Spinal cord (tissue), 10 donors: ENCODE results near the gene EFCAB11. TPM values are rescaled to one million over a fixed set of nuclear protein-coding genes. Genes with fewer than 3 reads are reported as not detected.

Source experiments
- DNase-seq, 6 donors: peaks; one replicate each; pipeline versions ENCODE4 v3.0.0 to v3.0.0-alpha.2; 2013 to 2015; ENCODE audit warnings: low spot score in 6 of 6, low read depth in 4 of 6
- H3K27ac ChIP-seq: one replicate; pipeline ENCODE4 v1.5.1; 2013; ENCODE audit warnings: low read depth, low read length, control low read depth
- H3K27me3 ChIP-seq: one replicate; pipeline ENCODE4 v1.6.1; 2013; ENCODE audit warnings: low read length; ENCODE audit not compliant: control insufficient read depth, insufficient read depth
- H3K36me3 ChIP-seq: one replicate; pipeline ENCODE4 v1.6.1; 2013; ENCODE audit warnings: low read length; ENCODE audit not compliant: control insufficient read depth, insufficient read depth
- H3K4me1 ChIP-seq: one replicate; pipeline ENCODE4 v1.6.1; 2013; ENCODE audit warnings: low read length; ENCODE audit not compliant: control insufficient read depth, insufficient read depth
- H3K4me3 ChIP-seq: one replicate; pipeline ENCODE4 v1.5.1; 2013; ENCODE audit warnings: low read depth, low read length, control low read depth
- H3K9me3 ChIP-seq: one replicate; pipeline ENCODE4 v1.6.1; 2013; ENCODE audit warnings: low read length; ENCODE audit not compliant: control insufficient read depth, insufficient read depth
- WGBS: methylation state at CpG from one replicate; pipeline ENCODE4 v1.1.5; 2013; ENCODE audit warnings: missing lambda C conversion rate; ENCODE audit not compliant: insufficient coverage; 5-methylcytosine and 5-hydroxymethylcytosine counted together
- polyA plus RNA-seq, 2 donors: library from polyadenylated mRNA; unstranded; fragments of 120-200 nt; gene quantifications; one replicate each; pipeline ENCODE4 v1.2.1, GENCODE V29; 2013; ENCODE audit not compliant: insufficient read length in 2 of 2
- total RNA-seq, 2 donors: library from RNA; depleted of rRNA in 1 of 2; stranded (reverse); fragments of 120-200 nt in 1 of 2; fragments of >200 nt in 1 of 2; gene quantifications; one replicate each; pipeline versions ENCODE4 v1.2.3 to v1.2.4, GENCODE V29; 2013 to 2014
- donor health status: healthy.

EFCAB11 gene
- total and polyA plus RNA-seq, 4 donors = 7.5 to 16.4 (median 13.3) TPM

DNA sequence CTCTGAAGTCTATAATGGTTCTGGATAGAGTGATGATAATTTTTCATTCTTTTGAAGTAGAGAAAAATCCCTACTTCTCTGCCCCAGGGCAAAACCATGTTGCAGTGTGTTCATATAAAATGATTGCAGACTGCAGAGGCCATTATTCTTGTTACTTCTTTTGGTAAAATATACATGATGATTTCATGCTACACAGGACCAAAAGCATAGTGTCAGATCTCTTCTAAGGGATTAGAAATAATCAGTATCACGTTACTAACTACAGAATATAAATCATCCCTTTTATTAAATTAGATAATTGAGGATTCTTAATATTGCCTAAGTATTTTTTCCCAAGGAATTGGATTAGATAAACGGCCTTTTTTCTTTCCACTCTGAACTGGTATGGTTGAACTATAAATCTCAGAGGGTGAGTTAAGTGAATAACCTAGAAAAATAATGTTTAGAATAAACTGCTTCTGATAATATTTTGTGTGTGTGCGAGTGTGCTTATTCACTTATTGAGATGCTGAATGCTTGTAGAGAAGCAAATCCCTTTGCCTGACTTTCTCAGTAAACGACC is 156.2 kb downstream of the EFCAB11 start:
- Histone ChIP-seq H3K9me3 (no peaks in the 10 kb centered on the region), H3K4me3 (no peak overlapping the region), H3K4me1 (no peaks in the 10 kb centered on the region), H3K27me3 (no peaks in the 10 kb centered on the region), H3K27ac (no peak overlapping the region), H3K36me3 (no peaks in the 10 kb centered on the region)
- 100% methylated on average over 1 of the region's 4 CpGs for WGBS
- DNase-seq = peak in 1 of 6 donors; percentile 30

DNA sequence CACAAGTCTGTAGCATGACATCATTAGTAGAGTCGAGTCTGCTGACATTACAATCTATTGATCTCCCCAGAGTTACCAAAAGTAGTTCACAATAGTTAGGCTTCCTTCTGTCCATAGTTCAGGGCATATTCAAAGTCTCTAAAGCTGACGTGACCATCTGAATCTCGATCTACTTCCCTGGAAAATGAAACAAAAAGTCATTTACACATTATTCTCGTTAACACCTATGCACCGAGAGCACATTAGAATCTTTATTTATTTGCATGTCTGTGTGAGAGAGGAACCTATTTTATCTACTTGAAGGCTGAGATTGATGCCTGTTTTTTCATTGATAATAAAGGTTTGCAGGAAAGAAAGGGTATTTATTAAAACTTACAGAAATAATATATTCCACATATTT is 157.4 kb downstream of the EFCAB11 start:
- no peaks in the 10 kb centered on the region for H3K9me3 ChIP-seq
- H3K36me3 ChIP-seq = no peaks in the 10 kb centered on the region
- DNase-seq = no peak
- WGBS = no CpG with 5 or more reads among the region's 5 CpGs
- H3K4me1 ChIP-seq = no peaks in the 10 kb centered on the region
- no peak overlapping the region for H3K4me3 ChIP-seq
- no peak overlapping the region for H3K27ac ChIP-seq
- H3K27me3 ChIP-seq = no peaks in the 10 kb centered on the region

DNA sequence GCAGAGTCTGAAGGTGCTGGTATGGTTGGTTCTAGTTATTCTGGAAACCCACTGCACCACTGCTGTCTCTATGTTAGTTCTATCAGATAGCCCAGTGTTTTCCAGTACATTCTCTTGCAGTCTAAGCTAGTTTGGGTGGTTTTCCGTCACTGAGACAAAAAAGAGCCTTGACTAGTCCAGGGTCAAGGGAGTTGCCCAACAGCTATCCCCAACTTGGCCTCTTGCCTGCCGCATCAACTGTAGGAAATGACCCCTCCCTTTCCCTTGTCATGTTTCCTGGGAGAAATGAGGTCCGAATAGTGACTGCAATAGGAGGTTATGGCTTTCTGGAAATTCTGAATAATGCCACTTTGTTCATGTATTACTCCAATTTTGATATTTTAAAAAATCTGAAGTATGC is 160.4 kb downstream of the EFCAB11 start:
- DNase-seq = no peak
- no peaks in the 10 kb centered on the region for H3K4me1 ChIP-seq
- 100% methylated on average over 1 of the region's 3 CpGs for WGBS
- no peaks in the 10 kb centered on the region for H3K27me3 ChIP-seq
- no peaks in the 10 kb centered on the region for H3K9me3 ChIP-seq
- H3K27ac ChIP-seq = peak overlapping the region; percentile 16
- no peaks in the 10 kb centered on the region for H3K36me3 ChIP-seq
- no peak overlapping the region for H3K4me3 ChIP-seq

DNA sequence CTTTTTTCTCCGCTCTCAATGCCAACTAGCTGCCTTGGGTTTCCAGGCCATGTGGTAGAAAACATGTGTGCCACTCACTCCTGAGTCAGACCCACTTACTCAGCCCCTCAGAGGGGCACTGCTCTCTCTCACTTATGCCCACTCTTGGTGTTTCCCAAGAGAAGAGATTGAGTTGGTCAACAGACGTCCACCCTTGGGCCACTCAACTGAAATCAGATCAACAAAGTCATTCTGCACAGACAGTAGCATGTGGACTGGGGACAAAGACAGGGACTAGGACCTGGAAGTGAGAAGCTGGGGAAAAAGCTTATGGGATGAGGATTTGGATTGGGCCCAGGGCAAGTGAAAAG is 161.2 kb downstream of the EFCAB11 start:
- WGBS = 86% methylated on average over 2 of the region's 2 CpGs
- no peak overlapping the region for H3K27ac ChIP-seq

DNA sequence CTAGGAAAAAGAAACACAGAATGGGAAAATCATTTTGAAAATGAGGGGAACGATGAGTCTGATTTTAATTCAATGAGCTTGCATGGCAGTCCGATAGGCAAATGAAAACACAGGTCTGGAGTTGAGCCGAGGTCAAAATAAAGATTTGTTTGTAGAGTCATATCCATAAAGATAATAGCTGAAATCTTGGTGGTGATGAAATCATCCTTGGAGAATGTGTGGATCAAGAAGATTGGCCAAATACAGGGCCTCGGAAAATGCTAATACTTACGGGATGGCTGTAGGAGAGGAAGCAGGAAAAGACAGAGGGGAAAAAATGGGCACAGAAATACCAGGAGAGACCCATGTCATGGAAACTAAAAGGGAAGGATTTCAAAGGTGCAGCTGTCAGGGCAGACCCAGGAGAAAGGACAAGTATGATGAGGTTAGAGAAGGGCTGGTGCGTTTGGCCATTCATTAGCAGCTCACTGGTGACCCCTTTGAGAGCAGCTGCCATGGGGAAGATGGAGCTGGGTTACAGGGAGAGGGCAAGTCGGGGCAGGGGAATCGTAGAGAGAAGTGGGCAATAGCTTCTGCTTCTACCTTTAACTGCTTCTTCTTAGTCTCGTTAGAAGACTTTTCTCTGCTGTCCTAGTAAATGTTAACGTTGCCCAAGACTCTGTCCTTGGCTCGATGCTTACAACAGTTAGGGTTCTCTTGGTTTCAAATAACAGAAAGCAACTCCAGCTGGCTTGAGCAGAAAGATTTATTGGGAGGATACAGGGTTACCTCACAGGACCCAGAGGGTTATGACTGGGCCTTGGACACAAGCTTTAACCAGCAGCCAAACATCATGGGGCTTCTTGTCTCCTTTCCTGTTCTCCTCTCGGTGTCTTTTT is 161.8 kb downstream of the EFCAB11 start:
- 85% methylated on average over 9 of the region's 12 CpGs for WGBS
- no peaks in the 10 kb centered on the region for H3K4me1 ChIP-seq
- no peak overlapping the region for H3K27ac ChIP-seq
- no peaks in the 10 kb centered on the region for H3K27me3 ChIP-seq
- H3K9me3 ChIP-seq = no peaks in the 10 kb centered on the region
- no peak for DNase-seq
- H3K4me3 ChIP-seq = no peak overlapping the region
- H3K36me3 ChIP-seq = no peaks in the 10 kb centered on the region

More for the DNA sequence above, 161.2 kb downstream of the EFCAB11 start:
- Histone ChIP-seq H3K4me3 (no peak overlapping the region), H3K36me3 (no peaks in the 10 kb centered on the region), H3K27me3 (no peaks in the 10 kb centered on the region), H3K4me1 (no peaks in the 10 kb centered on the region), H3K9me3 (no peaks in the 10 kb centered on the region)
- no peak for DNase-seq

DNA sequence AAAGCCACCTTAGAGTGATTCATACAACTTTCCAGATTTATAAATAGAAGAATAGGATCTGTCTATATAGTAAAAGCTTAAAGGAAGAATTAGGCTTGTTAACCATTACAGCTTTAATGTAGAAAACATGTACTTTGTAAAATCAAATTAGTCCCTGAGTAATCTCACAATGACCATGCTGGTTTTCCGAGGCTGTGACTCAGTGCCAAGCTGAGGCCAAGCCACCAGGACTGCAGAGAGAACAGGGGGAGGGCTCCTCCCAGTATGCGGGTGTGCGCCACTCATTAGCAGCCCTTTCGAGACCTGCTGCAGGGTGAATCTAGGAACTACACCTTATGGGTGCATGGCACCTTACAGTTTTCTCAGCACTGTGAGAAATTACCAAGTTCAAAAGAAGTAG is 167.0 kb downstream of the EFCAB11 start:
- Histone ChIP-seq H3K4me3 (no peak overlapping the region), H3K36me3 (no peaks in the 10 kb centered on the region), H3K27ac (no peak overlapping the region), H3K27me3 (no peaks in the 10 kb centered on the region), H3K9me3 (no peaks in the 10 kb centered on the region), H3K4me1 (no peaks in the 10 kb centered on the region)
- DNase-seq = no peak
- WGBS = 98% methylated on average over 4 of the region's 4 CpGs

DNA sequence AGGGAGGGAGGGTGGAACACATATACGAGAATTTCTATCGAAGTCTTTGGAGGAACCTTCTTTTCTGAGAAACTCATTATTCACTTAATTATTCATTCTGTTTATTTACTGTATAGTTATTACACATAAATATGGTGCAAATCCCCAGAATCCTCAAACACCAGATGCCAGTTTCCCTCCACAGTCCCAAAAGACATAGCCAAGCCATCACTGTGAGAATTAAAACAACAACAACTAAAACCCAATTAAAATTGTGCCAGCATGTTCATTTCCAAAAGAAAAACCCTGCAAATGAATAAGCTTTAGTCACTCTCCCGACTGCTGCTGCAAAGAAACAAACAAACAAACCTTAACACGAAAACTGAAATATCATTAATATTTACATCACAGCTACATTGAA is 173.5 kb downstream of the EFCAB11 start:
- H3K27me3 ChIP-seq = no peaks in the 10 kb centered on the region
- no peaks in the 10 kb centered on the region for H3K9me3 ChIP-seq
- WGBS = no CpG with 5 or more reads among the region's 4 CpGs
- H3K27ac ChIP-seq = no peak overlapping the region
- no peaks in the 10 kb centered on the region for H3K36me3 ChIP-seq
- peaks cover 5% of the 10 kb centered on the region for H3K4me1 ChIP-seq
- DNase-seq = peak in 2 of 6 donors; percentile 51 to 57
- H3K4me3 ChIP-seq = no peak overlapping the region

DNA sequence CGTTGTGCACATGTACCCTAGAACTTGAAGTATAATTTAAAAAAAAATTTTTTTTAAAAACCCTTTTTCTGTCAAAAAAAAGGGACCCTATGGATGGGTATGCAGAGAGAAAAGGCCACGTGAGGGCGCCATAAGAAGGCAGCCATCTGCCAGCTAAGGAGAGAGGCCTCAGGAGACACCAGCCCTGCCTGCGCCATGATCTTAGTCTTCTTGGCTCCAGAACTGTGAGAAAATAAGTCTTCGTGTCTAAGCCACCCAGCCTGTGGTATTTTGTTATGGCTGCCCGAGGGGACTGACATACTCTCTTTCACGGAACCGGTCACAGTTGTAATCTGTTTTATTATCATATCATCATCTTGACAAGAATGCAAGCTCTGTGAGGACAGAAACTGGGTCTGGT is 174.8 kb downstream of the EFCAB11 start:
- H3K9me3 ChIP-seq = no peaks in the 10 kb centered on the region
- WGBS = 68% methylated on average over 3 of the region's 8 CpGs
- H3K36me3 ChIP-seq = no peaks in the 10 kb centered on the region
- no peak overlapping the region for H3K4me3 ChIP-seq
- DNase-seq = no peak
- H3K27ac ChIP-seq = no peak overlapping the region
- no peaks in the 10 kb centered on the region for H3K27me3 ChIP-seq
- H3K4me1 ChIP-seq = peaks cover 5% of the 10 kb centered on the region

DNA sequence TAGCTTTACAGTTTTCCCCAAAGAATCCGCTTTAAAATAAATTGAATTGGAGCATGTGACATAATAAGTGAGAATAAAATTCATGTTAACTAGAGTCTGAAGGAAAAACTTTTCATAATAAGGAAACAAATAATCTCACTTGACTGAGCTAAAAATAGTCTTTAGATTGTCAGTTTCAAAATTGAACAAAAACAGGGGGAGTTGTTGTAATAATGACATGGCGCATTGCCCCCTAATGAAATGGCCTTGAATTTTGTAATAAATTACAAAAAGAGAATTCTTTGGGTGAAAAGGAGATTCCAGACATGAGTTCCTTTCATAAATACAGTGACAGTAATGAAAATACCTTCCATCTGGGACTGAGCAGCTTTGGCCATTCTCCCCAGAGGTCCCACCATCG is 178.6 kb downstream of the EFCAB11 start:
- H3K36me3 ChIP-seq = no peaks in the 10 kb centered on the region
- no peaks in the 10 kb centered on the region for H3K9me3 ChIP-seq
- peaks cover 5% of the 10 kb centered on the region for H3K4me1 ChIP-seq
- H3K4me3 ChIP-seq = no peak overlapping the region
- H3K27me3 ChIP-seq = no peaks in the 10 kb centered on the region
- DNase-seq = peak in 1 of 6 donors; percentile 27
- H3K27ac ChIP-seq = no peak overlapping the region
- no CpG with 5 or more reads among the region's 3 CpGs for WGBS

DNA sequence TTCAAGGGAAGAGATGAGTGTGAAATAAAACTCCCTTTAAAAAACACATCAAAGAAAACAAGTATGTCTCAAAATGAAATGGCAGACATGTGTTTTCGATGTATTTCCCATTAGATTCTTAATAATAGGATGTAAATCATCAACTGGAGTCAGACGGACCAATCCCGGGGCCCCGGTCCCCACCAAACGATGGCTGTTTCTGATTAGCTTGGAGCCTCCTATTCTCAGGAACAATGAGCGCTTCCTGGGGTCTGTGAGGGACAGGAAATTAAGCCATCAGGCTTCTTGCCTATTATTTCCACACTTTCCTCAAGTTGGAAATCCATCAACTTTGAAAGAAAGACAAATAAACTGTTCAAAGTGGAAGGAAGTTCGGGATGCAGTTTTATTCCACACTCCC is 179.4 kb downstream of the EFCAB11 start:
- no CpG with 5 or more reads among the region's 7 CpGs for WGBS
- H3K36me3 ChIP-seq = no peaks in the 10 kb centered on the region
- peaks cover 3% of the 10 kb centered on the region for H3K4me1 ChIP-seq
- no peak overlapping the region for H3K4me3 ChIP-seq
- H3K9me3 ChIP-seq = no peaks in the 10 kb centered on the region
- DNase-seq = no peak
- H3K27ac ChIP-seq = no peak overlapping the region
- H3K27me3 ChIP-seq = no peaks in the 10 kb centered on the region
